ENCODE measurements around the gene PSMB2.

DNA sequence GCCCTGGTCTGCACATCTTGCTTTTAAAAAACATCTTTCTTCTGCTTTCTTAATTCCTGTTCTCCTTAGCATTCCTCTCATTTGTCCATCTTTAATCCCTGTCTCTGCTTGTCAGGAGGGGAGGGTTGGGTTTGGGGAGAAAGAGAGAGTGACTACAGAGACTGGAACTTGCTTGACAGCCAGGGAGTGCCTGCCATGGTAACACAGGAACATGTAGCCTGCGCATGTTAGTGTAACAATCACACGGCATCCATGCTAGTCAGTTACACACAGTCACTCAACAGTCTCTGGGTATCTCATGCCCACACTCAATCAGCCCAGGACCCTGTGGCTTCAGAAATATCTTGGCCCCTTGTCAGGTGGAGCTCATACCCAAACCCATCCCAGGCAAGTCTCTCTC, 69.0 kb downstream of the PSMB2 start:
- TF ChIP-seq, protein P1, sequence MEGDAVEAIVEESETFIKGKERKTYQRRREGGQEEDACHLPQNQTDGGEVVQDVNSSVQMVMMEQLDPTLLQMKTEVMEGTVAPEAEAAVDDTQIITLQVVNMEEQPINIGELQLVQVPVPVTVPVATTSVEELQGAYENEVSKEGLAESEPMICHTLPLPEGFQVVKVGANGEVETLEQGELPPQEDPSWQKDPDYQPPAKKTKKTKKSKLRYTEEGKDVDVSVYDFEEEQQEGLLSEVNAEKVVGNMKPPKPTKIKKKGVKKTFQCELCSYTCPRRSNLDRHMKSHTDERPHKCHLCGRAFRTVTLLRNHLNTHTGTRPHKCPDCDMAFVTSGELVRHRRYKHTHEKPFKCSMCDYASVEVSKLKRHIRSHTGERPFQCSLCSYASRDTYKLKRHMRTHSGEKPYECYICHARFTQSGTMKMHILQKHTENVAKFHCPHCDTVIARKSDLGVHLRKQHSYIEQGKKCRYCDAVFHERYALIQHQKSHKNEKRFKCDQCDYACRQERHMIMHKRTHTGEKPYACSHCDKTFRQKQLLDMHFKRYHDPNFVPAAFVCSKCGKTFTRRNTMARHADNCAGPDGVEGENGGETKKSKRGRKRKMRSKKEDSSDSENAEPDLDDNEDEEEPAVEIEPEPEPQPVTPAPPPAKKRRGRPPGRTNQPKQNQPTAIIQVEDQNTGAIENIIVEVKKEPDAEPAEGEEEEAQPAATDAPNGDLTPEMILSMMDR (IDR thresholded peaks at IDR 0.05), result no peak
- TF ChIP-seq POLR2A (IDR thresholded peaks at IDR 0.05), result no peak
